GM18498 (cell line): Measurements from ENCODE around the gene EIF5A2.
"Not testable (repeated sequence)": the region's sequence is repeated elsewhere in the genome, so short reads cannot be mapped to it uniquely, and the experiment has no call there.

ENCODE experiments used
- ATAC-seq: cut with Tn5 transposase; IDR thresholded peaks from one replicate; pipeline ENCODE4 v1.9.1; 2021; ENCODE audit warnings: mild to moderate bottlenecking, moderate library complexity; ENCODE audit not compliant: unreplicated experiment

The EIF5A2 gene

DNA sequence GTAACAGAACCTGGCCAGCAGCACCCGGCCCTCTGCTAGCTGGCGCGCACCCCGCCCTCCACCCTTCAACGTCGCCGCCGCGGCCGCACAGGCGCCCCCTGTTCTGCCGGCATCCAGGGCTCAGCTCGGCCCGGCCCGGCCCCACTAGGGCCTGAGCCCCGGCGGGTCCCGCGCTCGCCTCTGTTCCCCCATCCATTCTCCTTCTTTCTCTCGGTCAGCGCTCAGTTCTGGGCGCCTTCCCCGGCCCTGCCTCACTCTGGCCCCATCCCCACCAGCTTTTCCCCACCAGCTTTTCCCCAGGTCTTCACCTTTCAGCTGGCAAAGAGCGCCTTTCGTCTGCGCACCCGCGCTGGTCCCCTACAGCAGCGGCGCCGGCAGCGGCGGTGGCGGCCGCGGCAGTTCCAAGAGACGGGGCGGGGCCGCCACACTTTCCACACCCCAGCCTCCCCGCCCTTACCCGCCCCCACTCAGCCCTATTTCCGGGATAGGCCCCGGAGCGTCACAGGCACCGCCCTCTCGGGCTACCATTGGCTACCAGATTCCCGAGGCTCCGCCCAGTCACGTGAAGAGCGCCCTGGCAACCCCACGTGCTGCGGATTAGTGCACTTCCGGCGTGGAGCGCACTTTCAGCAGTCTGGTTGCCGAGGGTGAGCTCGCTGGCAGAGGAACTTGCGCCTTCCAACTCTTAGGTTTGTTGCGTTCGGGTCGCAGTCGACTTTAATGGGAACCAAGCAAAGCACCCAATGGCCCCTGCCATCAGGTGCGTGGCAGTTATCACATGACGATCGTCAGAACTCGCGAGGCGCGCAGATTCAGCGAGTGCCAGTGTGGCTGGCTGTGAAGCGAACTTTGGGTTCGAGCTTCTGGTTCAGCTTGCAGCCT lies at the start of gene EIF5A2:
TSS of gene EIF5A2 (minus strand) at position 403 of the 882 bp plus-strand sequence. CDS start 831 bp downstream, outside the sequence.
- ATAC-seq = peak; percentile 95

DNA sequence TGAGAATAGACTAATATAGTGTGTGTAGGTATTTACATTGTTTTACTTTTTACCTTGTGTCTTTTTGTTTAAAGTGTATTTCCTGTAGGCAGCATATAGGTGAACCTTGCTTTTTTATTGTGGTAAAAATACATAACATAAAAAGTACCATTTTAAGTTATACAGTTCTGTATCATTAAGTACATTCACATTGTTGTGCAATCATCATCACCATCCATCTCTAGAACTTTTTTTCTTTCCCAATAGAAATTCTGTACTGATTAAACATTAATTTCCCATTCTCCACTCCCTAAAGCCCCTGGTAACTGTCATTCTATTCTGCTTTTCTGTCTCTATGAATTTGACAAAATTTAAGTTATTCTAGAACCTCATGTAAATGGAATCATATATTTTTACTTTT lies 48.2 kb upstream of the EIF5A2 start:
- no peak for ATAC-seq

DNA sequence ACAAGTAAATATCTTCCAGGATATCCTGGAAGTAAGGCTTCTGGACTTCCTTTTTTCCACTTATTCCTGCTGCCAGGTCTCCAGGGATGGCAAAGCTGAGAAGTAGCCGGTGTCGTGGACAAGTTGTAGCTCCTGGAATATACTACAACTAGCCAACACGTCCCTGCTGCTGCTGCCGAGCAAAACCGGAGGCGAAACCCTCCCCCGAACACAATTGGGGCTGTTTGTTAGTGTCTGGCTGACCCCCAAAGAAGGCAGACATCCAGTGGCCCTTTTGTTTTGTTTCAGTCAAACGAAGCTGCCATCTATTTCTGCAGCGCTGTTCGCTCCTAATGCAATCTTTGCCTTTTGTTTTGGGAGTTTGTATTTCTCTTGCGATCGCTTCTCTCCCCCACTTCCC lies 45.3 kb upstream of the EIF5A2 start:
- ATAC-seq = no peak

DNA sequence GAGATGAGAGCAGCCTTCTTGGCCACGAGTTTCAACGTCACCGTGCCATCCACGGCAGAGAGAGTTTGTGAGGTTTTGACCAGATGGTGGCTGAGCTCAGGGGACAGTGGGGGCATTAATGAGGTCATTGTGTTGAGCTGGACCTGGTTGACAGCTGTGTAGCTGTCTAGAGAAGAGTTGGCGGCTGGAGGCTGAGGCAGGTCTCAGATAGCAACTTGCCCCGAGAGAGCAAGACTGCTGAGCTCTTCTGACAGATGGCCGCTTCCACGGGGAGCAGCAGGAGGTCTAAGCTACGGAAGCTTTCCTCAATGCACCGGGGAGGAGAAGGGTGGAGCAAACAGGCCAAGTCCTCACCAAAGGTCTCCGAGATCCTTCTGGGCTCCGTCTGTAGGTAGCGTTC lies 44.8 kb upstream of the EIF5A2 start:
- no peak for ATAC-seq

DNA sequence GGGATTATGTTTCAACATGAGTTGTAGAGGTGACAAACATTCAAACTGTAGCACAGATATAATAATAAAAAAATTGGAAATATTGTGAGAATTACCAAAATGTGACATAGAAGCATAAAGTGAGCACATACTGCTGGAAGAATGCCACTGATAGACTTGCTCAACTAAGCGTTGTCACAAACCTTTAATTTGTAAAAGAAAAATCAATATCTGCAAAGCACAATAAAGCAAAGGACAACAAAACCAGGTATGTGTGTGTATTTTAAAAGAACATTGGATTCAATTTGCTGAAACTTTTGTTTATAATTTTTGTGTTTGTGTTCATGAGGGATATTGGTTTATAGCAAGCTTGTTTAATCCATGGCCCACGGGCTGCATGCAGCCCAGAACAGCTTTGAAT lies 40.8 kb upstream of the EIF5A2 start:
- ATAC-seq = no peak

DNA sequence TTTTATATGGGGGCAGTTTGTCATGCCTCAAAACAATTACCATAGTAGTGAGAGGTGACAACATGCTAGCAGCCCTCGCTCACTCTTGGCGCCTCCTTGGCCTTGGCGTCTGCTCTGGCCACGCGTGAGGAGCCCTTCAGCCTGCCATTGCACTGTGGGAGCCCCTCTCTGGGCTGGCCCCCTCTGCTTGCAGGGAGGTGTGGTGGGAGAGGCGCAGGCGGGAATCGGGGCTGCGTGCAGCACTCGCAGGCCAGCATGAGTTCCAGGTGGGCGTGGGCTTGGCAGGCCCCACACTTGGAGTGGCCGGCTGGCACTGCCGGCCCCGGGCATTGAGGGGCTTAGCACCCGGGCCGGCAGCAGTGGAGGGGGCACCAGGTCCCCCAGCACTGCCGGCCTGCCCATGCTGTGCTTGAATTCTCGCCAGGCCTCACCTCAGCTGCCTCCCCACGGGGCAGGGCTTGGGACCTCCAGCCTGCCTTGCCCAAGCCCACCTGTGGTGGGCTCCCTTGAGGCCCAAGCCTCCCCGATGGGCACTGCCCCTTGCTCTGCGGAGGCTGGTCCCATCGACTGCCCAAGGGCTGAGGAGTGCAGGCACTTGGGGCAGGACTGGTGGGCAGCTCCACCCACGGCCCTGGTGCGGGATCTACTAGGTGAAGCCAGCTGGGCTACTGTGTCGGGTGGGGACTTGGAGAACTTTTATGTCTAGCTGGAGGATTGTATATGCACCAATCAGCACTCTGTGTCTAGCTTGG lies 38.8 kb upstream of the EIF5A2 start:
- no peak for ATAC-seq

DNA sequence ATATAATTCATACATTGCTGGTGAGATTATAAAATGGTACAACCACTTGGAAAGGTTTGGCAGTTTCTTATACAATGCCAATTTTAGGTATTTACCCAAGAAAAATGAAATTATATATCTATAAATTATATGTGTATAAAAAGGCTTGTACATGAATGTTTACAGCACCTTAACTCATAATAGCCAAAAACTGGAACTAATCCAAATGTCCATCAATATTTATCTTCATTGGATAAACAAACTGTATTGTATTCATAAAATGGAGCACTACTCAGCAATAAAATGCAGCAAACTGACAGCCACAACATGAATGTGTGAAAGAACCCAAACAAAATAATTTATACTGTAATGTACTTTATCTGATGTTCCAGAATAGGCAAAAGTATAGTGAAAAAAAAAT lies 33.6 kb upstream of the EIF5A2 start:
- ATAC-seq = no peak

DNA sequence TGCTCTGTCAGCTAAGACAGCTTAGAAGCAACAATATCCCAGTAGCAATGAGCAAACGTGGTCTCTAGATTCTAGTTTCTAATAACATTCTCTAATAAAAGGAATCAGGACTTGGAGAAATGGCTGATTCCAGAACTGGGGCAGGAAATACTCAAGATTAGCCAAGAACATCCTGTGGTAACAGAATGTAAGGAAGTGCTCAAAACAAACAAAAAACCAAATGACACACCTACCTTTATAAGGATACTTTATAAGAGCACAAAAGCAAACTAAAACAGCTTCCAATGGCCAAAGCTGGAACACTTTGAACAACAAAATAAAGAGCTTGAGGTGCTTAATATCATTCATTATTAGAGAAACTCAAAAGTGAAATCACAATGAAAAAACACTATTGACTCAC lies 33.1 kb upstream of the EIF5A2 start:
- no peak for ATAC-seq

DNA sequence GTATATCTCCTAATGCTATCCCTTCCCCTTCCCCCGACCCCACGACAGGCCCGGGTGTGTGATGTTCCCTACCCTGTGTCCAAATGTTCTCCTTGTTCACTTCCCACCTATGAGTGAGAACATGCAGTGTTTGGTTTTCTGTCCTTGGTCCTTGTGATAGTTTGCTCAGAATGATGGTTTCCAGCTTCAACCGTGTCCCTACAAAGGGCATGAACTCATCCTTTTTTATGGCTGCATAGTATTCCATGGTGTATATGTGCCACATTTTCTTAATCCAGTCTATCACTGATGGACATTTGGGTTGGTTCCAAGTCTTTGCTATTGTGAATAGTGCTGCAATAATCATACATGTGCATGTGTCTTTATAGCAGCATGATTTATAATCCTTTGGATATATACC lies 24.6 kb upstream of the EIF5A2 start:
- ATAC-seq = not testable (repeated sequence)

DNA sequence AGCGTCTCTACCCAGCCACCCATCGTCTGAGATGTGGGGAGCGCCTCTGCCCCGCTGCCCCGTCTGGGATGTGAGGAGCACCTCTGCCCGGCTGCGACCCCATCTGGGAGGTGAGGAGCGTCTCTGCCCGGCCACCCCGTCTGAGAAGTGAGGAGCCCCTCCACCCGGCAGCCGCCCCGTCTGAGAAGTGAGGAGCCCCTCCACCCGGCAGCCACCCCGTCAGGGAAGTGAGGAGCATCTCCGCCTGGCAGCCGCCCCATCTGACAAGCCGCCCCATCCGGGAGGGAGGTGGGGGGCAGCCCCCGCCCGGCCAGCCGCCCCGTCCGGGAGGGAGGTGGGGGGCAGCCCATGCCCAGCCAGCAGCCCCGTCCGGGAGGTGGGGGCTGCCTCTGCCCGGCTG lies 15.1 kb upstream of the EIF5A2 start:
- not testable (repeated sequence) for ATAC-seq

DNA sequence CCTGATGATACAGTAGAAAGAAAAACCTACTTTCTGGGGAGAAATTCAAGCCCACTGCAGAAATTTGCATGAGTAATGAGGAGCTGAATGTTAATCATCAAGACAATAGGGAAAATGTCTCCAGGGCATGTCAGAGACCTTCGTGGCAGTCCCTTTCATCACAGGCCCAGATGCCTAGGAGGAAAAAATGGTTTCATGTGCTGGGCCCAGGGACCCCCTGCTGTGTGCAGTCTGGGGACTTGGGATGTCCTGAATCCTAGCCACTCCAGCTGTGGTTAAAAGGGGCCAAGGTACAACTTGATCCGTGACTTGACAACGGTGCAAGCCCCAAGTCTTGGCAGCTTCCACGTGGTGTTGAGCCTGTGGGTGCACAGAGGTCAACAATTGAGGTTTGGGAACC lies 10.3 kb upstream of the EIF5A2 start:
- no peak for ATAC-seq

DNA sequence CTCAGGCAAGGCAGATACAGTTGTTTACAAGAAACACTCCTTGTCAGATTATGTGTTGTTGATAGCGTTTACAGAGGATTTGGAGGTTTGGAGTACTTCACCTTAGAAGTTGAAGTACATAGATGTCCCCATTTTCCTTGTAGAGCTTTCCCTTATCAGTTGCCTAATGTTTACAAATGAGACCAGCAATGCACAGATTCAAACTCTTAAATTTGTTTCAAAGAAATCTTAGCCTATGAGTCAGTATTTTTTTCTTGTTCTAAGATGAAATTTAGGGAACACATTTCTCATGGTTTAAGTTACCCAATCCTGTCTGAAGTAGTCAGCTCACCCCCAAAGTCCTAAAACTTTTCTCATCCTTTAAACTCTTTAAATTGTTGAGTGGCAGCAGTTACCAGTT lies 6.3 kb upstream of the EIF5A2 start:
- ATAC-seq = no peak

DNA sequence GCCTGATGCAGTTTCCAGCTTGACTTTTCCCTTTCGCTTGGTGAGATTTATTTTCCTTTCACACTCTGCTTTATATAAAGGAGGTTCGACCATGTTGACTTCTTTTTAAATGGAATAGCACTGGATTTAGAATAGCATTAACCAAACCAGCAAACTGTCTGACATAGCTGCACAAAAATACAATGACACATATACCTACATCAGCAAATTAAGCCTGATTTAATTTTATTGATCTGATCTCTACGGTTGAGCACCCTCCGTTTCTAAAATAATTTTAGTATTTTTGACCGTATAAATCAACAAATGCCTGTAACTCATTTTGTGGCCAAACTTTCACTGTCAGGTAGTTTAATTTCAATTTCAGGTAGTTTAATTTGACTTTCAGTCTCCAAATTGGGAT lies 5.8 kb upstream of the EIF5A2 start:
- ATAC-seq = no peak

DNA sequence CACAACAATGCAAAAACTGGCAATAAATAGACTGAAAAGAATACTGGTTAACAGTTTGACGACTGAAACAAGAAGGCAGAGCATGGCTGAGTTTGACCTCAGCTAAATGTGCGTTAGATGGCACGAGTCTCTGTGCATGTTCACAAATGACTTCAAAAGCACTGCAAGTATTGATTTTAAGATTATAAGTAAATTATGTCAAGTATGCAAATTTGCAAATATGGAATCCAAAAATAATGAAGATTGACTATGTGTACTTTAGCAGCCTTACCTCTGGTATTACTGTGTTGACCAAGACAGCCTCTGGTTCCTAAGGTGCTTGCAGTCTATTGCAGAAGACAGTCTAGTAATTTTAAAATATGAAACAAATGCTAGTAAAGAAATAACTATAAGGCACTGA lies 2.6 kb upstream of the EIF5A2 start:
- no peak for ATAC-seq

DNA sequence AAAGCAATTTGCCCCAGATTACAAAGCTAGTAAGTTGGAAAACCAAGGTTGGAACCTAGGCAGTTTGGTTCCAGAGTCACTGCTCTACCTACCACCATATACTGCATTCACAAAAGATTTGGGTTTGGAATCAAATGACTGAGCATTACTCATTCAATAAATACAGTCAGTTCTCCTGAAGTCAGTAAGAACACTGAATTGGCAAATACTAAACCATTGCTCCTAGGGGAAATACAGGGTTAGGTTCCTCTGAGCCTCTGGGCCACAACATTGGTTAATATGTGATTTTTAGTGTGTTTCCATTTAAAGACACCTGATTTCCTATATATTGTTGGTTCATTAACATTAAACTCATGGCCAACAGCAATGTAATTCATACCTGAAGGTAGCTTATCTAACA lies 2.1 kb upstream of the EIF5A2 start:
- ATAC-seq = no peak

DNA sequence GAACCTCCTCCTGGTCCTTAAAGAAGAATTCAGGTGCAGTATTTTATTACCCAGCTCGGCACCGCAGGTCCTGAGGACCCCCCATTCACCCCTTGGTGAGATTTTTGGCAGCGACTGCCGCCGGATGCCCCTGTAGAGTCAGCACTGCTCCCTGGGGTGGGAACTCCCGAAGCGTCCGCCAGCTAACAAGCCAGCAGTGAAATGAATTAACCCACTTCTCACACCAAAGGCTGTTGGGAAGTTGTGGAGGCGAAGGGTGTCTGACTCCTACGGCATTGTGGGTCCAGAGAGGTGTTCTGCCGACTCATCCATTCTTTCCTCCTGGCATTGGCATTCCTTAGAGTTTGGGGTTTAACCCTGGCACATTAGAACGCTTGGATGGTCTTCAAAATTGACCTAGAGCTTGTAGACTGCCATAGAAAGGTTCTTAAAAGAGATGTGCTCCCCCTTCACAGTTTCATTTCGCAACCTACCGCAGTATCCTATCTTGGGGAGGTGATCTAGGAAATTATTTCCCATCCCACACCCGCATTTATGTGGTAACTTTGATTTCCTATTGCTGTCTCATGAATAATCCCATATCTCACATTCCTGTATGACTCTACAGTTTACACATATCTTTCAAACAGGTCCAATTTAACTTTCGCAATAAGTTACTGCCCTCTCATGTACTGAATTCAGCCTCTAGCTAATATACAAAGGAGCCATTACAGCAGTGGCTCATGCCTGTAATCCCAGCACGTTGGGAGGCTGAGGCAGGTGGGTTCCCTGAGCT lies 879 bp upstream of the EIF5A2 start:
- no peak for ATAC-seq

DNA sequence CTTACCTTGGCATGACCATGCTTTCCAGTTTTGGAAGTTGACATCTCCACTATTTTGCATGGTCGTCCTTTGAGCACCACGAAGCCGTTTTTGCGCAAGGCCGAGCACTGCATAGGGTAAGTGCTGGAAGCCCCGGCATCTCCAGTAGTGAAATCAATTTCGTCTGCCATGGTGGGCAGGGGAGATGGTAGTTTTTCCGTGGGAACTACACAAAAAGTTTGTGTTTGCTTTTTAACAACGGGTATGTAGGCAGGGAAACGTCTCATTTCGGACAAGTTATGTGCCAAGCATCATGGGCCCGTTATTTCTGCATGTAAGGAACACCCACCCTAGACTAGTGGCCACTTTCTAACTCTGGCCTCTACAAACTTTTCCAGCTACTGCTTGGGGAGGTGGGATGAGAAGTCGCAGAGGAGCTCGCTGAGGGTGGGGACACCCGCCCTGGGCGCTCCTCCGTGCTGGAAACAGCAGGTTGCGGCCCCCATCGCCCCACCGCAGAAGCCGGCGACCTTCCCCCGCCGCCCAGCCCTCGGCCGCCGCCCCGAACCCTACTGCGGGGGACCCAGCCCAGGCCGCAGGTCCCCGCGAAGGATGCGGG lies 701 bp downstream of the EIF5A2 start:
- ATAC-seq = no peak

DNA sequence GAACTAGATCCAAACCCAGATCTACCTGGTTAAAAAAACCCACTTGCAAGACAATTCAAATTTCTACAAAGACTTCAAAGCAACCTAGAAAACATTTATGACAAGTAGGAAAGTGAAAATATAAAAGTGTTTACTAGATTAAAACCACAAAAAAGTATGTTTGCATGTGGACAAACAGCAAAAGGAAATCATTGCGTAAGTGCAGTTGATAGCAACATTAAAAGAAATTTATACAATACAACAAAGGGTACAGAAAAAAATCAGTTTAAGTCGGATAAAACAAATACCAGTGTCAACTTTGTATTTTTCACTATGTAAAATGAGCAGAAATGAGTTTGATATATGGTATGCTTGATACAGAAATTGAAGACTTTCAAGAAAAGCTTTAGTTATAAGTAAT lies 2.6 kb downstream of the EIF5A2 start:
- ATAC-seq = no peak

DNA sequence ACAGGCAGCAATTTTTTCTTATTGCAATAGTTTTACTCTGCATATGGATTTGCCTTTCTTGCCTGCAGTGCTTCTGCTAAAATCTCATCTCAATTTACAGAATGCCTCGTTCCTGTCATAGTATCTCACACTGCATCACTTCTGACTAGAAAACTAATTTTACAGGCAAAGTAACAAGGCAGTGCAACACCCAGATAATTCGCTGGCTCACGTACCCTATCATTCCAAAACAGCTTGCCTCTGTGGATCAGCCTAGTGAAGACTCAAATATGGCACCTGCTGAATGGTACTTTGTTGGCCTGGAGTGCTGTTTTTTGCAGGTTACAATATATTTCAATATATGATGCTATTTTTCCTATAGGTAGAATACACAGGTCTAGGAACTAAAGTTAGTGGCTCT lies 5.3 kb downstream of the EIF5A2 start:
- ATAC-seq = no peak

DNA sequence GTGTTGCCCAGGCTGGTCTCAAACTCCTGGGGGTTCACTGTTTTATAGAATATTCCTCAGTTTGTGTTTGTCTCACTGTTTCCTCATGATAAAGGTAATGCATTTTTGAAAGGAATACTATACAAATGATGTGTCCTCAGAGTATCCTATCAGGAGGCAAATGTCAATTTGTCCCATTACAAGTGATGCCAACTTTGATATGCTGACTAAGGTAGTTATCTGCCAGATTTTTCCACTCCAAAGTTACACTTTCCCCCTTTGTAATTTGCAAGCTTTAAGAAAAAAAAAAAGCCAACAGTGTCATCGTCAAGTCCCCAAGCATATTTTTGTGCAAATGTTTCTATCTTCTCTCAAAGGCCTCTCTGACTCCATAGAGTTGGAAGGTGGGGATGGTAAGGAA lies 9.0 kb downstream of the EIF5A2 start:
- no peak for ATAC-seq

DNA sequence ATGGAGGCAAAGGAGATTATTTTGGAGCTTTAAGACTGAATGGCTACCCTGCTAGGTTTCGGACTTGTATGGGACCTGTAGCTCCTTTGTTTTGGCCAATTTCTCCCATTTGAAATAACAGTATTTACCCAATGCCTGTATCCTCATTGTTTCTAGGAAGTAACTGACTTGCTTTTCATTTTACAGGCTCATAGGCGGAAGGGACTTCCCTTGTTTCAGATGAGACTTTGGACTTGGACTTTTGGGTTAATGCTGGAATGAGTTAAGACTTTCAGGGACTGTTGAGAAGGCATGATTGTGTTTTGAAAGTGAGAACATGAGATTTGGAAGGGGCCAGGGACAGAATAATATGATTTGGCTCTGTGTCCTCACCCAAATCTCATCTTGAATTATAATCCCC lies 10.5 kb downstream of the EIF5A2 start:
- no peak for ATAC-seq
